GM19238 (cell line): ENCODE measurements around the gene ETS1.

Experiments used
- DNase-seq: peaks from one replicate; pipeline ENCODE4 v3.0.0; 2011; ENCODE audit warnings: low spot score; ENCODE audit not compliant: insufficient read length

Gene ETS1

GRCh38 chr11:128595775-128596174, 8.4 kb upstream of the ETS1 start:
- DNase-seq, result no peak

- no peak for DNase-seq
Observed at GRCh38 chr11:128595221-128595620, 7.9 kb upstream of the ETS1 start.

GRCh38 chr11:128594226-128594625, 6.9 kb upstream of the ETS1 start:
- DNase-seq, result no peak

GRCh38 chr11:128593281-128593680, 5.9 kb upstream of the ETS1 start:
- DNase-seq, result no peak

- no peak for DNase-seq
Observed at GRCh38 chr11:128592454-128592853, 5.1 kb upstream of the ETS1 start.

- DNase-seq, result no peak
Observed at GRCh38 chr11:128590587-128590986, 3.2 kb upstream of the ETS1 start.

- no peak for DNase-seq
Observed at GRCh38 chr11:128589998-128590397, 2.6 kb upstream of the ETS1 start.

- no peak for DNase-seq
Observed at GRCh38 chr11:128588093-128588492, 735 bp upstream of the ETS1 start.

GRCh38 chr11:128586689-128587088, 669 bp downstream of the ETS1 start:
- DNase-seq, result no peak

- no peak for DNase-seq
Observed at GRCh38 chr11:128585498-128586238, 1.7 kb downstream of the ETS1 start.

- no peak for DNase-seq
Observed at GRCh38 chr11:128584253-128584652, 3.1 kb downstream of the ETS1 start.

GRCh38 chr11:128582496-128583366, 4.6 kb downstream of the ETS1 start:
- DNase-seq, result no peak

GRCh38 chr11:128581561-128582272, 5.6 kb downstream of the ETS1 start:
- DNase-seq, result no peak

GRCh38 chr11:128580612-128581011, 6.7 kb downstream of the ETS1 start:
- no peak for DNase-seq

GRCh38 chr11:128579798-128580504, 7.4 kb downstream of the ETS1 start:
- DNase-seq, result no peak

GRCh38 chr11:128576555-128576954, 10.8 kb downstream of the ETS1 start:
- no peak for DNase-seq

- DNase-seq, result no peak
Observed at GRCh38 chr11:128575961-128576350, 11.4 kb downstream of the ETS1 start.

GRCh38 chr11:128575174-128575960, 12.0 kb downstream of the ETS1 start:
- no peak for DNase-seq

- no peak for DNase-seq
Observed at GRCh38 chr11:128574576-128575011, 12.8 kb downstream of the ETS1 start.

- DNase-seq, result no peak
Observed at GRCh38 chr11:128573638-128574037, 13.7 kb downstream of the ETS1 start.

- DNase-seq, result no peak
Observed at GRCh38 chr11:128572965-128573364, 14.4 kb downstream of the ETS1 start.
